ENCODE results near the gene MYH14. TPM values are rescaled to one million over a fixed set of nuclear protein-coding genes. Genes with fewer than 3 reads are reported as not detected.

MYH14 gene
- polyA plus RNA-seq, 3 donors = not detected

DNA sequence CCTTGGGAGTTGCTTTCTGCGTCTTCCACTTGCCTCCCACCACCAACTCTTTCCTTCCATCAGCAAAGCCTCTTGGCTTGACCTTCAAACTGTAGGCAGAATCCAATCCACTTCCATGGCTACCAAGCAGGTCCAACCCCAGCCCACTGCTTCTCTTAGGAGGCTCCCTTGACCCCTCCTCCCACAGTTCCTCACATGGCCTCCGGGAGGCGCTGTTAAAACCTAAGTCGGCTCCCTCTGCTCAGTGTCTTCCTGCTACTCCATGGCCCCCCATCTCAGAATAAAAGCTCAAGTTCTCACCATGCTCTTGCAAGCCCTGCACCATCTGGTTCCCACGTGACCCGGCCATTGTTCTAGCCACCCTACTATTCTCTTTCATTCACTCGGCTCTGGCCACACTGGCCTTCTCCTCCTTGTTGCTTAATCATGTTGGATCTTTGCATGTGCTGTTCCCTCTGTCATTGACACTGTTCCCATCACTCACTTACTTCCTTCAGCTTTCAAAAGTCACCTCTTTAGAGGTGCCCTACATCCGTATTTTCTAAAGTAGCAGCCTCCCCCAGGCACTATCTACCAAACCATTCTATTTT, 47.8 kb upstream of the MYH14 start:
- WGBS (ENCODE audit: insufficient coverage) = 92% methylated on average over 5 of the region's 8 CpGs
- Mint-ChIP-seq H3K4me3 (no peak overlapping the region), H3K36me3 (no peaks in the 10 kb centered on the region), H3K27me3 (ENCODE audit: low read depth in 3 of 3) (peaks cover 5 to 21% (median 11%) of the 10 kb centered on the region in 3 donors), H3K4me1 (no peaks in the 10 kb centered on the region), H3K27ac (no peak overlapping the region), H3K9me3 (peaks cover 5 to 23% (median 10%) of the 10 kb centered on the region in 7 donors)
- no peaks in the 10 kb centered on the region for H3K4me1 ChIP-seq (ENCODE audit: control insufficient read depth in 1 of 2, insufficient read depth in 2 of 2, low read length in 2 of 2)
- H3K9ac ChIP-seq (ENCODE audit: insufficient read depth, low read length, poor library complexity, severe bottlenecking) = no peak overlapping the region
- H3K36me3 ChIP-seq (replicated peaks in 1 of 2; ENCODE audit: control insufficient read depth in 1 of 2, insufficient read depth in 2 of 2, low read length in 2 of 2) = no peaks in the 10 kb centered on the region
- H3K4me3 ChIP-seq (replicated peaks in 1 of 3; ENCODE audit: low read depth in 2 of 3, low read length in 3 of 3) = no peak overlapping the region
- no peaks in the 10 kb centered on the region for H3K79me2 ChIP-seq (ENCODE audit: insufficient read depth, low read length)
- no peak overlapping the region for H3K27ac ChIP-seq (ENCODE audit: low read depth in 1 of 2, low read length in 2 of 2)
- H3K27me3 ChIP-seq (ENCODE audit: control insufficient read depth in 2 of 2, insufficient read depth in 2 of 2, low read length in 2 of 2) = no peaks in the 10 kb centered on the region
- peaks cover 8 to 9% of the 10 kb centered on the region in 2 donors for H3K9me3 ChIP-seq (replicated peaks in 1 of 2; ENCODE audit: control insufficient read depth in 1 of 2, insufficient read depth in 1 of 2, low read length in 2 of 2)
- H2AFZ ChIP-seq (ENCODE audit: insufficient read depth, low read depth, low read length, poor library complexity, severe bottlenecking) = no peak overlapping the region
- intact Hi-C loops (cut with micrococcal nuclease) = no loop called here
- H3K4me2 ChIP-seq (replicated peaks; ENCODE audit: extremely low read depth, low read length, poor library complexity, severe bottlenecking) = no peak overlapping the region
- TF ChIP-seq, protein P1, sequence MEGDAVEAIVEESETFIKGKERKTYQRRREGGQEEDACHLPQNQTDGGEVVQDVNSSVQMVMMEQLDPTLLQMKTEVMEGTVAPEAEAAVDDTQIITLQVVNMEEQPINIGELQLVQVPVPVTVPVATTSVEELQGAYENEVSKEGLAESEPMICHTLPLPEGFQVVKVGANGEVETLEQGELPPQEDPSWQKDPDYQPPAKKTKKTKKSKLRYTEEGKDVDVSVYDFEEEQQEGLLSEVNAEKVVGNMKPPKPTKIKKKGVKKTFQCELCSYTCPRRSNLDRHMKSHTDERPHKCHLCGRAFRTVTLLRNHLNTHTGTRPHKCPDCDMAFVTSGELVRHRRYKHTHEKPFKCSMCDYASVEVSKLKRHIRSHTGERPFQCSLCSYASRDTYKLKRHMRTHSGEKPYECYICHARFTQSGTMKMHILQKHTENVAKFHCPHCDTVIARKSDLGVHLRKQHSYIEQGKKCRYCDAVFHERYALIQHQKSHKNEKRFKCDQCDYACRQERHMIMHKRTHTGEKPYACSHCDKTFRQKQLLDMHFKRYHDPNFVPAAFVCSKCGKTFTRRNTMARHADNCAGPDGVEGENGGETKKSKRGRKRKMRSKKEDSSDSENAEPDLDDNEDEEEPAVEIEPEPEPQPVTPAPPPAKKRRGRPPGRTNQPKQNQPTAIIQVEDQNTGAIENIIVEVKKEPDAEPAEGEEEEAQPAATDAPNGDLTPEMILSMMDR (IDR thresholded peaks at IDR 0.05) = no peak
- DNase-seq = no peak
- H4K20me1 ChIP-seq (ENCODE audit: insufficient read depth, low read length) = no peaks in the 10 kb centered on the region

DNA sequence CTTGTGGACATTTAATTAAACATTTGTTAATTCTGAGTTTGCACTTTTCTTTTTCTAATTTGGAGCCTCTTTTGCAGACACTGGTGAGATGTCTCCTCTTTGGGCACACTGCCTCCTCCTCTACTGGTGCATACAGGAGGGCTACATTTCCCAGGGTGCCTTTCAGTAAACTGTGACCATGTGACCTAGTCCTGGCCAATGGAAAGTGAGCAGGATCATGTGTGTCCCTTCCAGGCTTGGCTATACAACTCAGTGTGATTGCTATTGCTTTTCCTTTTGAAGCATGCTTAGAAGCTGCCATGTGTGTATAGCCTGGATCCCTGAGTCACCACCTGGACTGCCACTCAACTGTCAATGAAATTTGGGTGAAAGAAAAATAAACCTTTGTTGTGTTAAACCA, 44.8 kb upstream of the MYH14 start:
- DNase-seq = no peak
- no peaks in the 10 kb centered on the region for H4K20me1 ChIP-seq (ENCODE audit: insufficient read depth, low read length)
- Mint-ChIP-seq H3K36me3 (no peaks in the 10 kb centered on the region), H3K27me3 (ENCODE audit: low read depth in 3 of 3) (peaks cover 8 to 28% (median 8%) of the 10 kb centered on the region in 3 donors), H3K4me3 (no peak overlapping the region), H3K4me1 (peaks cover 1% of the 10 kb centered on the region), H3K9me3 (peaks cover 5 to 24% (median 14%) of the 10 kb centered on the region in 7 donors), H3K27ac (no peak overlapping the region)
- H3K4me3 ChIP-seq (replicated peaks in 1 of 3; ENCODE audit: low read depth in 2 of 3, low read length in 3 of 3) = no peak overlapping the region
- no peak overlapping the region for H3K4me2 ChIP-seq (replicated peaks; ENCODE audit: extremely low read depth, low read length, poor library complexity, severe bottlenecking)
- H2AFZ ChIP-seq (ENCODE audit: insufficient read depth, low read depth, low read length, poor library complexity, severe bottlenecking) = no peak overlapping the region
- no peaks in the 10 kb centered on the region for H3K36me3 ChIP-seq (replicated peaks in 1 of 2; ENCODE audit: control insufficient read depth in 1 of 2, insufficient read depth in 2 of 2, low read length in 2 of 2)
- H3K9me3 ChIP-seq (replicated peaks in 1 of 2; ENCODE audit: control insufficient read depth in 1 of 2, insufficient read depth in 1 of 2, low read length in 2 of 2) = peaks cover 8 to 9% of the 10 kb centered on the region in 2 donors
- no peak overlapping the region for H3K9ac ChIP-seq (ENCODE audit: insufficient read depth, low read length, poor library complexity, severe bottlenecking)
- no peaks in the 10 kb centered on the region for H3K79me2 ChIP-seq (ENCODE audit: insufficient read depth, low read length)
- no peak overlapping the region for H3K27ac ChIP-seq (ENCODE audit: low read depth in 1 of 2, low read length in 2 of 2)
- no peaks in the 10 kb centered on the region for H3K4me1 ChIP-seq (ENCODE audit: control insufficient read depth in 1 of 2, insufficient read depth in 2 of 2, low read length in 2 of 2)
- intact Hi-C loops (cut with micrococcal nuclease) = no loop called here
- TF ChIP-seq, protein P1 (IDR thresholded peaks at IDR 0.05) = no peak
- H3K27me3 ChIP-seq (ENCODE audit: control insufficient read depth in 2 of 2, insufficient read depth in 2 of 2, low read length in 2 of 2) = peaks cover 0 to 2% of the 10 kb centered on the region in 2 donors

Measured in CD14-positive monocyte (primary cell).